Stimulated activated CD8-positive, alpha-beta memory T cell treated with anti-CD3 and anti-CD28 coated beads, Interleukin-12 subunit alpha, Interleukin-12 subunit beta, amount 100 ng/mL, for 4 hours (primary cell): Measurements from ENCODE around the gene CERS6.
"Not testable (repeated sequence)": the region's sequence is repeated elsewhere in the genome, so short reads cannot be mapped to it uniquely, and the experiment has no call there.

Experiments used
- DNase-seq: peaks from one replicate; pipeline ENCODE4 v3.0.0-alpha.2; 2020; ENCODE audit warnings: low read depth

The CERS6 gene

DNA sequence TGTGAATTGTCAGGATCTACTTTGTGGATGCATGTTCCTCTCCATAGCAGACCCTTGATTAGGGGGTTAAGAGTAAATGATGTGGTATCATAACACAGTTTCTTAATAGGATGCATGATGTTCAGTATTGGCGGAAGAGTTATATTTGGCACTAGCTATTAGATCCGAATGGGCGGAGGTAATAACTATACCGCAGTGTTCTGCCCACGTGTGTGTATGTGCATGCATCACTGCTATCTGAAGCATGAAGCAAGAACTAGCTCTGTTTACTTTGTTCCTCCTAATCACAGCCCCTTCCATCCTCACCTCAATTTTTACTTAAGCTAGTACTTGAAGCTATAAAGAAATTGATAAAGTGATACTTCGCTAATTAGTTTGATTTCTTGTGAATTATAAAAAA is 186.8 kb downstream of the CERS6 start:
- no peak for DNase-seq

DNA sequence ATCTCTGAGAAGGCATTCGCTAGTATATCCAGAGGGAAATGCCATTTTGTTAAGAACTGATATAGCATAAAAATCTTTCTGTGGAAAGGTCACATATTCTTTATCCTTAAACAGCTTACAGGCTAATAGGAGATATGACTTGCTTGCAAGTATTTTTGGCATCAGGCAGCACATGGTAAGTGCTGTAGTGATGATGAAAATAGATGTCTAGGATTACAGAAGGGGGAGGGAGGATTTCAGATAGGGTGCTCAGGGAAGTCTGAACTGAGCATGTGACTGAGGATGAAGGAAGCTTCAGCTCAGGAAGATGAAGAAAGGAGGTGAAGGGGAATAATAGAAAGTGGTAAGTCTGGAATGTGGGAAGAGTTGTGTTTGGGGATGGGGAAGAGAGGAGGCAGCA is 187.9 kb downstream of the CERS6 start:
- no peak for DNase-seq

DNA sequence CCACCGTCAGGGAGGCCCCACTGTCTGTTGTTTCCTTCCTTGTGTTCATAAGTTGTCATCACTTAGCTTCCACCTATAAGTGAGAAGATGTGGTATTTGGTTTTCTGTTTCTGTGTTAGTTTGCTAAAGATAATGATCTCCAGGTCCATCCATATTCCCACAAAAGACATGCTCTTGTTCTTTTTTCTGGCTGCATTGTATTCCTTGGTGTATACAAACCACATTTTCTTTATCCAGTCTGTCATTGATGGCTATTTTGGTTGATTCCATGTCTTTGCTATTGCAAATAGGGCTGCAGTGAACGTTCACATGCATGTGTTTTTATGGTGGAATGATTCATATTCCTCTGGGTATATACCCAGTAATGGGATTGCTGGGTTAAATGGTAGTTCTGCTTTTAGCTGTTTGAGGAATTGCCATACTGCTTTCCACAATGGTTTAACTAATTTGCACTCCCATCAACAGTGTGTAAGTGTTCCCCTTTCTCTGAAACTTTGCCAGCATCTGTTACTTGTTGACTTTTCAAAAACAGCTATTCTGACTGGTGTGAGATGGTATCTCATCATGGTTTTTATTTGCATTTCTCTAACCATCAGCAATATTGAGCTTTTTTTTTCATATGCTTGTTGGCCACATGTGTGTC is 189.7 kb downstream of the CERS6 start:
- no peak for DNase-seq

DNA sequence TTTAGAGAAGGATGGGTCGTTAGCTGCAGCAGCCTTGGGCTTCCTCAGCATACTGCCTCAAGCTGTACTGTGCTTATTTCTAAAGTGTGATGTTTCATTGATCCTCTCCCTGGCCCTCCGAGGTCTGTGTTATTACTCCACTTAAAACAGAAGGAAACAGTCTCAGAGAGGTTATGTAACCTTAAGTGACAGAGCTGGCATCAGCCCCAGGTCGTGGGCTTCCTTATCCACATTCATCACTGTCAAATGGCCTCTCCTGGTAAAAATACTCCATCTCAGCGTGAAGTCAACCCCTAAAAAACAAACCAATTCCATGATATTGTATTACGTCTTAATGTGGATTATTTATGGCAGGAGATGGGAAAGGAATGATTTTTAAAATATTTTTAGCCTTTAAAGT is 193.0 kb downstream of the CERS6 start:
- no peak for DNase-seq

DNA sequence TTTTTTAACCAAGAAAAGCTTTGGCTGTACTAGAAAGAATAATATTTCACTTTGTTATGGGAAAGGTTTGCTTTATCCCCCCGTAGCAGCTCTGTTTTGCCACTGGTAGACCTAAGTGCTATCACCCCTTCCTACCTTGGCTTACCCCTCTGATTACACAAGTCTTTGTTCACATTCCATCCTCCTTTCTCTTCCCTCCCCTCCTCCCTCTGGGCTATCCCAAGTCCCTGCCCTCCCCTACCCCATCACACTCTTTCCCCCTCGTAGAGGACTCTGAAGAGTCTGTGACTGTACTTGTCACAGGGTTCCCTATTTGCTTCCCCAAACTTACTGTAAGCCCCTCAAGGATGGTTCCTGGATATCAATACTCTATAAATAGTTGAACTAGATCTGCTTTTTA is 193.5 kb downstream of the CERS6 start:
- DNase-seq = no peak

DNA sequence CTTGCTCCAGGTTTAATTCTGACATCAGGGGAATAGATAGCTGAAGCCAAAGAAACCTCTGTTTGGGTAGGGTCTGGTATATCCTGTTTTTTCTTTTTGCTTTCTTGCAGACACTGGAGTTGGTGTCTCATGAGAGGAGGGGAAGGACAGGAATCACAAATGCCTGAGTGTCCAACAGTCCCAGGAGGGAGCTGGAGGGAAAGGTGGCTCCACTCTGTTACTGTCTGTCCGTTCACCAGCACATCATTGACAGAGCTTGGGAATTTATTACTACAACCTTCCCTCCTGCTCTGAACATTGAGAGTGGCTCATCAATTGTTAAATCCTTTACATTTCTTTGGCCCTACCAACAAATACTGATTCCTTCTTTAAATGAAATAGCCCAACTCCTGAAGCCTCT is 194.1 kb downstream of the CERS6 start:
- no peak for DNase-seq

DNA sequence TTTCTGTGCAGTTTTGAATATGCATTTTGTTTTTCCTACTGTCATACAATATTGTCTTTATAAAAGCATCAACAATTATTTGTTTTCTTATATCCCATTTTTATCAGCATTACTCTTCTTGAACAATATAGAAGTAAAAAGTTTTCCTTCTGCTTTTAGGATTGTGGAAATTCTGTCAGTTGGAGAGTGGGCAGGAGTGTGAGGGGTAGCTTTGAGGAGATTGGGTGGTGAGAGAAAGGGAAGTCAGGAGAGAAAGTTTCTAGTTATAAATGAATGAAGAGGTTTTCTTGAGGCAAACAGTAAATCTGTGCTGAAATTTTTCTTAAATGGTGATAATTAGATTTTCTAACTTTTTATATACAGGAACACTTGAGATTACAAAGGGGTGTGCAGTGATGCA is 194.7 kb downstream of the CERS6 start:
- DNase-seq = no peak

DNA sequence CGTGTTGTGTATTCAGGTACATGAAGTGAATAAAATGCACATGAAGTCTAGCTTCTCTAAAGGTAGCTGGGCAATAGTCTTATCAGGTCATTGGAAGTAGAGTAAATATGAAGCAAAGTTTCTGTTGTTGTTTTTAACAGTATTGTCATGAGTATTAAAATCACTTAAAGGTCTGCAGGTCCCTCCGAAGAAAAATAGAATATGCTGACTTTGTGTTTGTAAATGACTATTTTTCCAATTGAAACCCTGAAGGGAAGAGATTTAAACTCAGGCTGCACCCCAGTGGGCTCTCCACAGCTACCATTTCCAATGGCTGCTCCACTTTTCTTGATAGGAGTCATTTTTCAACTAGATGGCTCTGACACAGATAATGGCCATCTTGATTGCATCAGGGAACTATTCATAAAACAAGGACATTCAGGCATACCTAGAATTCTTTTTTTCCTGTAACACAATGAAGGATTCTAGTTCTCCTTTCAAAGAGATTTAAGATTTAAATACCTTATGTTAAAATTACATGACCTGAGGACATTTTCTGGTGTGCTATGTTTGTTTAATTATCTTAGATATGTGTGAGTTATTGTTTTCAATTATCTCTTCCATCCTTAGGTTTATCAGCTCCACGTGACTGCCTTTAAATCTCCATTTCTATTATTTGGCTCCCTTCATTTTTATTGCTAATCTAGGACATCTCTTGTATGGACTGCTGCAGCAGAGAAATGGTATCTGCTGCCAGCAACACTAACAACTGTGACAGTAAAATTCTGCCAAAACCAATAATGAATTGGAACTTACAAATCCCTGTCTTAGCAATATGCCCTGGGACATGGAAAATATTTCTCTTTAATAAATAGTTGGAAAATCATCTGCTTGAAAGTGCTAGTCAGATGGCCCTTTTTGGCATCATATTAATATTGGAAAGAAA is 197.2 kb downstream of the CERS6 start:
- no peak for DNase-seq

DNA sequence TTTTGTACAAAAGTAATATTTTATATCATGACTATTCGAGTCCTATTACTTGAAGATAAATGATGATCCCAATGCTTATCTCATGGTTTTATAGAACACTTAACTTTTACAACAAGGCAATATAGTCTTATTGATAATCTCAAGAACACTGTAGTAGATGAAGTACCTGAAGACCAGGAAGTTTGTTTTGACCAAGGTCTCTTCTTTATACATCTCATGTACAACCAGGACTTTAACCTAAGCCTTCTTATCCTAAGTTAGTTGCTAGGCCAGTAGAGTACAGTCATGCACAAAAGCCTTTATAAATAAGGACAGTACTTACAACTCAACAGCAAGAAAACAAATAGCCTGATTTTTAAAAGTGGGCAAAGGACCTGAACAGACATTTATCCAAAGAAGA is 198.6 kb downstream of the CERS6 start:
- no peak for DNase-seq

DNA sequence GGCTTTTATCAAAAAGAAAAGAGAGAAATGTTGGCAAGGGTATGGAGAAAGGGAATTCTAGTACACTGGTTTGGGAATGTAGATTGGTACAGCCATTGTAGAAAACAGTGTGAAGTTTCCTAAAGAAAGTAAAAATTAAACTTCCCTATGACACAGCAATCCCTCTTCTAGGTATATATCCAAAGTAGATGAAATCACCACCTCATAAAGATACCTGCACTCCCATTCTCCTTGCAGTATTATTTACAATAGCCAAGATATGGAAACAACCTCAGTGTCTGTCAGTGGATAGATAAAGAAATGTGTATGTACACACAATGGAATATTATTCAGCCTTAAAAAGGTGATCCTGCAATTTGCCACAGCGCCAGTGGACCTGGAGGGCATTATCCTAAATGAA is 199.1 kb downstream of the CERS6 start:
- DNase-seq = no peak

DNA sequence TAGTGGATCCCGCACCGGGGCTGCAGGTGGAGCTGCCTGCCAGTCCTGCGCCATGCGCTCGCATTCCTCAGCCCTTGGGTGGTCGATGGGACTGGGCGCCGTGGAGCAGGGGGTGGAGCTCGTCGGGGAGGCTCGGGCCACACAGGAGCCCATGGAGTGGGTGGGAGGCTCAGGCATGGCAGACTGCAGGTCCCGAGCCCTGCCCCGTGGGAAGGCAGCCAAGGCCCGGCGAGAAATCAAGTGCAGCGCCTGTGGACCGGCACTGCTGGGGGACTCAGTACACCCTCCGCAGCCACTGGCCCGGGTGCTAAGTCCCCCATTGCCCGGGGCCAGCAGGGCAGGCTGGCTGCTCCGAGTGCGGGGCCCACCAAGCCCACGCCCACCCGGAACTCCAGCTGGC is 201.3 kb downstream of the CERS6 start:
- not testable (repeated sequence) for DNase-seq

DNA sequence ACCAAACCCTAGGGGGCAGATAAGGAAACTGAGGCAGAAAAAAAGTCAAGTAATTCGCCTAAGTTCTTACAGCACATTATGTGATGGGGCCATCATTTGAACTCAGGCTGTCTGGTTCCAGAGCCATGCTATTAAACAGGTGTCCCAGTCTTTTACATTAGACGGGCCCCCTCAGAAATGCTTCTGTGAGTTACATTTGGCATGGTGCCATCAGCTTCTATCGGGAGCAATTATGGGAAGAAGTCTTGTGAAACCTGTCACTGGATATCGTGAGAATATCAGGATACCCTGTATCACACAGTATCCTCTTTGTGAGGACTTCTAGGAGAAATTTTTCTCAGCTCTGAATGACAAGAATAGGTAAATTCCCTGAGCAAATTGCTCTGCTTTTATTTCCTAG is 202.6 kb downstream of the CERS6 start:
- DNase-seq = no peak

DNA sequence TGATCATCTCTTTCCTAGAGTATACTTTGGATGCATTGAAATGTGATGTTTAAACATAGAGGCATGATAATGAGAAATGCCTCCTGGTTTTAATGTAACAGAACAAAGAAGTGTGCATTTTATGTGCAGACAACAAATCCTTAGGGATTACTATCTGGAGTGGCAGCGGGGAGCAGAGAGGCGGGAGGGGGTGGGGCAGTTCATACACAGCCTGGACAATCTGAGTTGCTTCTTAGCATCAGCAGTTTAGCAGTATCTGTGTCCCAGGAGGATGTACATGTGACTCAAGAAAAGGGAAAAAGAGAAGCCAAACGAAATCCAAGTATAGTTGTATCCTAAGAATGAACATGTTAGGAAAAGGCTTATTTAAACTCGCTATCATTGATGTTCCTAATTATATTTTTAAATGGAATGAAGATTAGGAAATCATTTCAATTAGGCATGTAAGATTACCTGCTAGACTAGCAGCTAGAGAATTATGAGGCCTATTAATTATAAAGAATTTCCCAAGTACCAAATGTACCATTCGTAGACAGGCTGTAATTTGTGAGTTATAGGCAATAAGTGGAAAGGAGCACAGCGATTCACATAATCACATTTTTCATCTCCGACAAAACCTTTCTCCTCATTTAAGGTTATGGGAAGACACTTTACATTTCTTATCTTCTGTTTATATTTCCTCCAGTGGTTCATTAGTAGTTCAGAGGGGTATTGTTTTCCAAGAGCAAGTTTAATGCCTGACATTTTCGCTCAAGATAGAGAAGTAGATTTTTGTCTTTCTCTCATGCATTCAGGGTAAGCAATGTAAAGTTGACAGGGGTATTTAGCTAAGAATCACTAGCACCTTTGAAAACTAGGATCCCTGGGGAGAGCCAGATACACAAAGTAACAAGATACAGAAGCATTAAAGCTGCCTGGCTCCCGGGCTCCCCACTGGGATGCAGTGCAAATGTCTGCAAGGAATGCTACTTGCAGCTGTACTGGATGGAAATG is 205.1 kb downstream of the CERS6 start:
- DNase-seq = no peak

DNA sequence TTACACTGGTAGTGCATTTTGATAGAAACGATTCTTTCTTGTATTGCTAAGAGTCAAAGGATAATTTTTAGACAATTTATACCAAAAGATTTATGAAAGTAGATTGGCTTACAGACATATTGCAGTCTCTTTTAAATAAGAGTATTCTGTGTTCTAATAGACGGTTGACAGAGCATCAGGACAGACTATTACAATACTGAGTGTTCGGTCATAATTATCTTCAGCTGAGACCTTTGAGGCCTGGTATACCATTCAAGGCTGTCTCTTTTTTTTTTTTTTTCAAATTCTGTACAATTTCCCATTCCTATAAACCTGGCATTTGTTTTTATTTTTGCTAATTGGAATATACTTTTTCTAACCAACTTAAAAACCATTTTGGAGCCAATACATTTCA is 205.8 kb downstream of the CERS6 start:
- DNase-seq = no peak

DNA sequence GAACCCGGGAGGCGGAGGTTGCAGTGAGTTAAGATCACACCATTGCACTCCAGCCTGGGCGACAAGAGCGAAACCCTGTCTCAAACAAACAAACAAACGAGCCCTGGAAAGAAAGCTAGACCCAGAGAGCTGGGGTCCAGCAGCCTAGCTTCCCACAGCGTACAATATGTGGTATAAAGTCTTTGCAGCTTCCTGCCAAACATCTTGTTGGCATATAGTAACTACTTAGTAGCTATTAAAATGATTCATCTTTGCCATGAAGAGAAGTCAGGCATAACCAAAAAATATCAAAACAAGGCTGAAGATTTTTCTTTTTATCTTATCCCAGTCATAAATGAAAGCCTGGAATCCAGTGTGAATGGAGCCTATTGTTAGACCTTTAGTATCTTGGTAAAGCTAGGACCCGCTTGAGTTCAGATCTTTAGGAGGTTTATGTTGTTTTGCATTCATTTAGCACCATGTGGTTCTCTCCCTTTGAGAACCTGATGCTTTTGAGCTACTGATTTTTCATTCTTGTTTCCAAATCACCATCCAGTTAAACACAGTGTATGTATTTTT is 206.7 kb downstream of the CERS6 start:
- no peak for DNase-seq

DNA sequence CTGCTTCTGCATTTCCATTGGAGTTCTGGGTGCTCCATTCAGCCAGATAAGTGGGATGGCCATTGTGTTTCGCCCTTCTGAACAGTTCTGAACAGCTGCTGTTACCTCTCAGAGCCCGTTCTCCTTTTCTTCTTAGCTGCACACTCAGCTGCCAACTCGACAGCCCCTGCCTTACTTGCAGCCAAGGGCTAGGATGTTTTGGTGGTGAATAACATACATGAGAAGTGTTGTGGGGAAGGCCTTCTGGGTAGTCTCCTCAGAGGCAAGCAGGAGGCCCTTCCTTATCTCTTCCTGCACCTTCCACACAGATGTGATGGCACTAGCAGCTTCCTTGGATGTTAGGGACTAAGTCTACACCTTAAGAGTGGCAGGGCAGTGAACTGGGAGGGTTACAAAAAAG is 207.9 kb downstream of the CERS6 start:
- DNase-seq = no peak

DNA sequence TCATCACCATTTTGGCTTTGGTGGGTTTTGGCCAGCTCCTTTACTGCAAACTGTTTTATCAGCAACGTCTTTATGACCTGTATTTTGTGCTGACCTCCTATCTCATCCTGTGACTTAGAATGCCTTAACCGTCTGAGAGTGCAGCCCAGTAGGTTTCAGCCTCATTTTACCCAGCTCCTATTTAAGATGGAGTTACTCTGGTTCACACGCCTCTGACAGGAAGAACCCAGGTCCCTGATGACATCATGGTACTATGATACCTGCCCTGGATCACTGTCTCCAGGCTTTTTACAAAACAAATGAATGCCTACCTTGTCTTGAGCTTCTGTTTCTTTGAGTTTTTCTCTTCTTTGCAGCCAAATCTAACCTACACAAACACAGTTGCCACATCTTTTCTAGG is 208.6 kb downstream of the CERS6 start:
- not testable (repeated sequence) for DNase-seq

DNA sequence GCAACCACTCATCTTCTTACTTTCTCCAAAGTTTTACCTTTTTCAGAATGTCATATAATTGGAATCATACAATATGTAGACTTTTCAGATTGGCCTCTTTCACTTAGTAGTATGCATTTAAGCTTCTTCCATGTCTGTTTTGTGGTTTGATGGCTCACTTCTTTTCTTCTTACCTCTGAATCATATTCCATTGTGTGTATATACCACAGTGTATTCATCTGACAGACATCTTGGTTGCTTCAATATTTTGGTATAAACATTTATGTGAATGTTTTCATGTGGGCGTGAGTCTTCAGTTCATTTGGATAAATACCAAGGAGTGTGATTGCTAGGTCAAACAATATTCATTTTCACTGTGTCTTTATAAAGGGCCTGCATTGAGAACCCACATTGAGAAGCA is 210.3 kb downstream of the CERS6 start:
- no peak for DNase-seq

DNA sequence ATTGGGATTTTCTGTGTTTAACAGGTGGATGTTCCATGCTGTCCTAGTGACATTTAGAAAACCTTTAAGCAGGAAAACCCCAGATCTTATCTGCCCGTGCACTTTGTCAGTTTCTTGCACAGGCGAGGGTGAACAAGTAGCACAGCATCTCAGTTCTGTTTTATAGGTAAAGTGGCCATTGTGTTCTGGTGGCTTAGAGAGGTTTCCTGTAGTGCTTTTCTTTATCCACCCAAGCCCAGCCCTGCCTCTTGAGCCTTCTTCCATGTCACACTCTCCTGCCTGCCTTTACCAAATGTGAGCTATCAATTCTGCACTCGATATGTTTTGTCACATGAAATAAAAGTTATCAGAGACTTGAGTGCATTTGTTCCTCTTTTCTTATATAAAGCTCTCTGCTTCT is 211.1 kb downstream of the CERS6 start:
- no peak for DNase-seq

DNA sequence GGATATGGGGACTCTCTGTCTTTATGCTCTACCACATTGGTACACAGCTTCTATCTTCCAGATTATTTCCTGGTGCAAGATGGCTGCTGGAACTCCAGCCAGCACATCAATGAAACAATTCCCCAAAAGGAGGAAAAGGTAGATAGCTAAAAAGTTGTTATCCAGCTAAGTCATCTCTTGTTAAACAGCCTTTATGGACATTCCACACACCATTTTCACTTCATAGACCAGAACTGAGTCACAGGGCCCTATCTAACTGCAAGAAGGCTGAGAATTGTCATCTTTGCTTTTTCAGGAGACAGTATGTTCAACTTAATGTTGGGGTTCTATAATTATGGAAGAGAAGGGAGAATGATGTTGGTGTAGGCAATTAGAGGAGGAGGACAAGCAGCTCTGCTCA is 213.1 kb downstream of the CERS6 start:
- DNase-seq = no peak

DNA sequence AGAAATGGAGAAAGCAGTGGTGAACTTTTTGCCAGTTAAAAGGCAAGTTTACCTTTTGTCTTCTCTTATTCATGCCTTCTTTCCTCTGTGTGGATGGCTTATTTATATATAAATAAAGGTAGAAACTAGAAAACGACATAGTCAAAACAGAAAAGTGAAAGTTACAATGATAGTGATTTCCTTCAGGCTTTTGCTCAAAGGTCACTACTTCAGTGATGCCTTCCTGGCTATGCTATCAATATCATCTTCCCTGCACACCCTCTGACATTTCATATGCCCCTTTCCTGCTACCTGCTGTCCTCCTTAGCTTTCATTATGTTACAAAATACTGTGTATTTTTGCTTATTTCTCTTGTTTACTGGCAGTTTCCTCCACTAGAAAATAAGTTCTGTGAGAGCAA is 214.4 kb downstream of the CERS6 start:
- no peak for DNase-seq

DNA sequence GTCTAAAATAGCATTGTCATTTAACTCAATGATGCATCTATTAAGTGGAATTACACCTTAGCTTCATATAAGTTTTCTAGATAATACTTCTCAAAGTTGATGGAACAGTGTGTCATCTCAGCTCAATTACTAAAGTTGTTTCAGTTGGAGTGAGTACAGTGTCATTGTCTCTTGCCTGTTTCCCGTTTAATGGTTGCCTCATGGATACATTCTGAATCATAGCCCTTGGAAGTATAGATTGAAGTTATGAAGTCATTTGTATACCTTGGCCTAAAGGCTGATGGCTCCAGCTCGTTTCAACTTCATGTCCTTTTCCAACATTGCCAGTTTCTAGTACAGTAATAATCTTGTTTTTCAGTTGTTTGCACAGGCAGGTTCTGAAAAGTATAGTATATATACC is 215.9 kb downstream of the CERS6 start:
- no peak for DNase-seq
